GM15510 (cell line): ENCODE results near the gene KLHDC9.
A peak's percentile ranks its signal among the peaks of the same experiment; 100 is the strongest.

Source experiments
- POLR2A ChIP-seq: IDR thresholded peaks from 3 replicates; pipeline ENCODE4 v1.6.1; 2011; ENCODE audit warnings: borderline replicate concordance; ENCODE audit not compliant: insufficient read length; ENCODE audit errors: extremely low read depth

KLHDC9 gene

GRCh38 chr1:161098210-161099068, at the start of gene KLHDC9:
TSS of gene KLHDC9 (plus strand) at chr1:161098361. CDS start at chr1:161098536, 175 bp downstream.
- TF ChIP-seq POLR2A = peak; percentile 25

- no peak for TF ChIP-seq POLR2A
These were observed 49.0 kb upstream of the KLHDC9 start for GRCh38 chr1:161048949-161049722.

DNA sequence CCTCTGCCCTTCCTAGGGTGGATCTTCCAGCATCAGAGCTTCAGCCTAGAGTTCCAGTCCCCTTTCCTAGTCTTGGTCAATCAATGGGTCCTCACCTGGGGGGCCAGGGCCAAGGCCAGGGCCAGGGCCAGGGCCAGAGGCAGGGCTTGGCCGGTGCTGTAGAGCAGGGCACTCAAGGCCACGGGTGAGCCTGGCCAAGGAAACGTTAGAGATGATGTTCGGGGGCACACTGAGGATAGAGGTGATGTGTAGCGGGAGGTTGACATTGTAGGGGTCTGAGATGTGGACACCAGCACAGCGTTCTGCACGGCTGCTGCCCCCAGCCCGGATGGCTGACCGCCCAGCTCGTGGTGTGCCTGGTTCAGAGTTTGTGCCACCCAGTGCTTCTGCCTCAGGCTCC, 46.9 kb upstream of the KLHDC9 start:
- no peak for TF ChIP-seq POLR2A

- TF ChIP-seq POLR2A = no peak
These were observed 45.3 kb upstream of the KLHDC9 start for GRCh38 chr1:161052899-161053298.

DNA sequence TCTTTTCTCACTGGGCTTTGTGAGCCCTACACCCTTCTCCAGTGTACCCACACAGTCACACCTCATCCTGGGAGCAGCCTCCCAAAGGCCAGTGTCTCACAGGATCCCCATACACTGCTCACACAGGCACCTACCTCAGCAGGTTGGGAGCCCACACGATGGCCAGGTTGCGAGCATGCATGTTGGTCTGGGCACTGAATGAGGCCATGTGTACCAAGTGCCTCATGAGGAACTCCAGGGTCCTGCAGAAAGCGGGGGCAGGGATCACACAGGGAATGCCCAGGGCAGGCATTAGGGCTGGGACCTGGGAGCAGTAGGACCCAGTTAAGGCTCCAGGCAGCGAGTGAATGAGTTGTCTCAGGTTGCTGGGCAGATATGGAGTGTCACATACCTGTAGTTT, 43.9 kb upstream of the KLHDC9 start:
- TF ChIP-seq POLR2A = no peak

DNA sequence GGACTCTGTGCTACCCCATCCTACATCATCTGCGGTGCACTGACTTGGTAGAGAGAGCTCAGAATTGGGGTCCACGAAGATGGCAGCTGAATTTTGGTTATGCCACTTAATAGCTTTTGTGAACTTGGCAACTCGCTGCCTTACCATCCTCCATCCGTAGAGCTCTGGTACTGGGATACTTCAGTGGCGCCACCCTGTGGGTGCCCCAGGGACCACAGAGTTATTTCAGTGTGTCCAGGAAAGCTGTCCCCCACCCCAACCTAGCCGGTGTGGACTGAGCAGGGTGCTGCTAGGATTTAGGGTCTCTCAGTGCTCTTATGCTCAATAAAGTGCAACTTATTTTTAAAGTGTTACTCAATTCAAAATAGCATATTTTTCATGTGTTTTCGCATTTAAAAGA, 43.4 kb upstream of the KLHDC9 start:
- no peak for TF ChIP-seq POLR2A

DNA sequence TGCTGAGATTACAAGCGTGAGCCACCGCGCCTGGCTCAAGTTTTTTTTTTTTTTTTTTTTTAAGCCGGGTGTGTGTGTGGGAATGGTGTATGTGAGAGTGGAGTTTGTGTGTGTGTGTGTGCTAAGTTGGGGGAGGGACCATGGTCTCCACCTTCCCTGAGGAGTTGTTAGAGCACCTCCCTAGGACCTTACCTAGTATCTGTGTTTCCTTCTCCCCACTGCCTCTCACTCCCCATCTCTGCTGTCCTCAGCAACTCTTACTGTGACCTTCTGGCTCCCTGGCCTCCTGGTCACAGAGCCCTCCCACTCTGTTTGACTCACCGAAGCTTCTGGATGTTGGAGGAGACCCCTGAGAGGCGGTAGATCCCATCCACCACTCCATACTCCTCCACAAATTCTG, 38.9 kb upstream of the KLHDC9 start:
- no peak for TF ChIP-seq POLR2A

DNA sequence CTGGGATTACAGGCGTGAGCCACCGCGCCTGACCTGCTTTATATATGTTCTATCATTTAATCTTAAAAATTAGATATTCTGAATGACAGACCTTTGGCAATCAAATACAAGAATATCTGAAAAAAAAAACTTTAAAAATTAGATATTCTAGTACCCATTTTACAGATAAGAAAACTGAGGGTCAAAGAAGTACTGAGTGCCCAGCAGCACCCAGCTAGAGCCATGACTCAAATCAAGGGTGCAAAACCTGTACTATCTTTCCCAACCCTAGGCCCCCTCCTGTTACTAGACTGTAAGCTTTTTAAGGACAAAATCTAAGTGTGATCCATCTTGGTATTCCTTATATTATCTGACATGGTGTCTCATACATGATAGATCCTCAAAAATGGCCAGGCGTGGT, 36.7 kb upstream of the KLHDC9 start:
- TF ChIP-seq POLR2A = no peak

GRCh38 chr1:161066694-161067093, 31.5 kb upstream of the KLHDC9 start:
- no peak for TF ChIP-seq POLR2A

DNA sequence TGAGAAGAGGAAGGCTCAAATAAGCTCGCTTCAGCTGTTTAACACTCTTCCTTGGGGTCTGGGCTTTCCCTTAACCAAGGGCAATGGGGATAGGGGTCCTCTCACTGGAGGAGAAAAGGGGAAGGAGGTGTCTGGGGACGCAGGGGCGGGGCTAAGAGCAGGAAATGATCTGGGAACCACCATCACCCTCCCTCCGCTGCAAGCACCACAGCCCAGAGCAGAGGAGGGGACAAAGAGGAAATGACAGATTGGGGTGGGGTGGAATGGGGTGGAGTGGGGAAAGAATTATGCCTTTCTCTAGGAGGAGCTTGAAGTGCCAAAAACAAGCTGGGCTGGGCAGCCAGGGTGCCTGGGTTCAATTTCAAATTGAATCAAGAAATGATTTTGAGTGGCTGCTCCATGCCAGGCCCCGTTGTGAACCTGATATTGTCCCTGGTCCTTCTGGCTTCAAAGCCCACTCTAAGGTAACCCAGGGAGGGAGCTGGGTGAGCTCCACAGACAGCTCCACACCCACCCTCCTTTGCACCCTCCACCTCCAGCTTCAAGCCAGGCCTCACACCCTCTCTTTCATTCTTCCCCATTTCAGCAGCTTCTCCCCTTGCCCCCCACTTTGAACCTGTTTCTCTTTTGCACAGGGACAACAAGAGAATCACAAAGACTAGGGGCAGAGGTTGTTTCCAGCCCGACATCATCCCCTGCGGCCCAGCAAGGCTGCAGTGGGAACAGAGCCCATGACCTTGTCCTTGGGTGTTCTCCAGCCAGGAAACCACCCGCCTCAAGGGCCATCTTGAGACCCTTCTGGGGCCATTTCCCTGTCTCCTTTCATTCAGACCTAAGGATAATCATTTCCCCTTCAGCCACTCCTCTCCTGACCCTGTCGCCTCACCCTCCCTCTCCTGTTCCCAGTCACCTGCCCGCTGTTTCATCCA, 29.6 kb upstream of the KLHDC9 start:
- peak; percentile 49 for TF ChIP-seq POLR2A

DNA sequence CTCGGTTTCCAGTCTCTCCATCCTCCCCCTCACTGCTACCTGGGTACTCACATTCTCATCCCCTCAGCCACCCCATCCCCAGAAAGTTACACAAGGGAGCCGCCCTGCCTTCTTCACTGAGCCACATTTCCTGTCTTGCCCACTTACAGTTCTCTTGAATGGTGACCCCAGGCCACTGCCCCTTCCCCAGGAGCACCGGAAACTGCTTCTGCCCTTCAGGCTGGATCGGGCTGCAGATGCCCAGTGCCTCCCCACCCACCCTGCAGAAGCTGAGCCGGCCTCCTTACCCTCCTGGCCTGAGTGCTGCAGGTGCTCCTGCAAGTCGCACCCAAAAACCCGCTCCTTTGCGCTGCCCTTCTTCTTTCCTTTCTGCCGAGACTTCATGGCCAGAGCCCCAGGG, 28.9 kb upstream of the KLHDC9 start:
- TF ChIP-seq POLR2A = no peak

- TF ChIP-seq POLR2A = peak; percentile 79
These were observed 28.4 kb upstream of the KLHDC9 start, which contains the start of gene ARHGAP30 for GRCh38 chr1:161069731-161070270. TSS of gene ARHGAP30 (minus strand) at chr1:161069891. CDS start at chr1:161069624, 267 bp downstream.

GRCh38 chr1:161070761-161071160, 27.4 kb upstream of the KLHDC9 start:
- no peak for TF ChIP-seq POLR2A

DNA sequence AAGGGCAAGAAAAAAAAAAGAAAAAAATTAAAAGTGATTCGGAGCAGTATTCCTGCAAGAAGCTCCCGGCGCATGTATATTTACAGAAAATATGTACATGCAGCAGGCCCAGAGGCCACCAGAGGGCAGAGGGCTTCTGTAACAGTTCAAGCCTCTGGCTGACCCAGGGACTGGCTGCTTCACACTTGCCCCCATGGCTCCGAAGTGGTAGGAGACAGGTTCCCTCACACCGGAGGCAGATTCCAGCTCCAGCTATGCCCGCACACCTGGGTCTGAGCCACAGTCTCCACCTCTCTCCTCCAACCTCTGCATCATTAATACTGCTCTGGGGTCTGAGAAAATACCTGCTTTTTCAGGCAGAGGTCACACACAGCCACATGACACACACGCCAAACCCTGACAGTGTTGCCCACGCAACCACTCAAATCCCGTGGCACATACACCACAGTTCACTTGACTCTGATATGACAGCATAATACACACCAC, 26.2 kb upstream of the KLHDC9 start:
- no peak for TF ChIP-seq POLR2A
